ENCODE results near the gene ATP8A2. TPM values are rescaled to one million over a fixed set of nuclear protein-coding genes. Genes with fewer than 3 reads are reported as not detected.

ATP8A2 gene
- total RNA-seq, 1 experiment from 2014 or later = not detected

- intact Hi-C loops (cut with micrococcal nuclease; ENCODE audit: unreplicated experiment) = no loop called here
- Histone ChIP-seq H3K27ac (no peak overlapping the region), H3K4me2 (no peak overlapping the region), H3F3A (ENCODE audit: insufficient read depth, low read depth) (no peaks in the 10 kb centered on the region), H3K79me2 (ENCODE audit: low read depth) (no peaks in the 10 kb centered on the region), H3K27me3 (ENCODE audit: insufficient read depth, low read depth) (peaks cover 89% of the 10 kb centered on the region), H3K9me2 (ENCODE audit: insufficient read depth) (no peaks in the 10 kb centered on the region), H3K9me3 (ENCODE audit: insufficient read depth, low read depth) (no peaks in the 10 kb centered on the region), H4K20me1 (ENCODE audit: insufficient read depth) (no peaks in the 10 kb centered on the region), H3K4me3 (no peak overlapping the region), H3K36me3 (ENCODE audit: low read depth) (no peaks in the 10 kb centered on the region), H3K4me1 (replicated peaks; ENCODE audit: insufficient read depth) (no peaks in the 10 kb centered on the region), H2AFZ (no peak overlapping the region)
- CTCF ChIA-PET = no interaction called here
- no peak for TF ChIP-seq EZH2 (IDR thresholded peaks at IDR 0.05; ENCODE audit: low read depth)
- TF ChIP-seq, protein P1, sequence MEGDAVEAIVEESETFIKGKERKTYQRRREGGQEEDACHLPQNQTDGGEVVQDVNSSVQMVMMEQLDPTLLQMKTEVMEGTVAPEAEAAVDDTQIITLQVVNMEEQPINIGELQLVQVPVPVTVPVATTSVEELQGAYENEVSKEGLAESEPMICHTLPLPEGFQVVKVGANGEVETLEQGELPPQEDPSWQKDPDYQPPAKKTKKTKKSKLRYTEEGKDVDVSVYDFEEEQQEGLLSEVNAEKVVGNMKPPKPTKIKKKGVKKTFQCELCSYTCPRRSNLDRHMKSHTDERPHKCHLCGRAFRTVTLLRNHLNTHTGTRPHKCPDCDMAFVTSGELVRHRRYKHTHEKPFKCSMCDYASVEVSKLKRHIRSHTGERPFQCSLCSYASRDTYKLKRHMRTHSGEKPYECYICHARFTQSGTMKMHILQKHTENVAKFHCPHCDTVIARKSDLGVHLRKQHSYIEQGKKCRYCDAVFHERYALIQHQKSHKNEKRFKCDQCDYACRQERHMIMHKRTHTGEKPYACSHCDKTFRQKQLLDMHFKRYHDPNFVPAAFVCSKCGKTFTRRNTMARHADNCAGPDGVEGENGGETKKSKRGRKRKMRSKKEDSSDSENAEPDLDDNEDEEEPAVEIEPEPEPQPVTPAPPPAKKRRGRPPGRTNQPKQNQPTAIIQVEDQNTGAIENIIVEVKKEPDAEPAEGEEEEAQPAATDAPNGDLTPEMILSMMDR (conservative IDR thresholded peaks at IDR 0.05) = no peak
- no peak for DNase-seq
- POLR2A ChIA-PET (ENCODE audit: unreplicated experiment) = no interaction called here
- BruUV-seq (replicated peaks) = no TSS peak
These were observed 312.7 kb downstream of the ATP8A2 start for GRCh38 chr13:25684491-25684890.

GRCh38 chr13:25686831-25687470 is 315.2 kb downstream of the ATP8A2 start:
- CTCF ChIA-PET = interaction anchor here (0.6 kb wide), 1 partner anchor 312 kb away, joined by 5 read pairs; no protein-coding TSS in a partner anchor

GRCh38 chr13:25687471-25688225 is 315.9 kb downstream of the ATP8A2 start:
- no TSS peak for BruUV-seq (replicated peaks)
- Histone ChIP-seq H3K9me2 (ENCODE audit: insufficient read depth) (no peaks in the 10 kb centered on the region), H3K79me2 (ENCODE audit: low read depth) (no peaks in the 10 kb centered on the region), H3K9me3 (ENCODE audit: insufficient read depth, low read depth) (no peaks in the 10 kb centered on the region), H3K4me2 (no peak overlapping the region), H3K4me3 (no peak overlapping the region), H4K20me1 (ENCODE audit: insufficient read depth) (no peaks in the 10 kb centered on the region), H3K27me3 (ENCODE audit: insufficient read depth, low read depth) (peaks cover 80% of the 10 kb centered on the region), H3K4me1 (replicated peaks; ENCODE audit: insufficient read depth) (no peaks in the 10 kb centered on the region), H3F3A (ENCODE audit: insufficient read depth, low read depth) (no peaks in the 10 kb centered on the region), H2AFZ (no peak overlapping the region), H3K36me3 (ENCODE audit: low read depth) (no peaks in the 10 kb centered on the region), H3K27ac (no peak overlapping the region)
- no peak for DNase-seq
- TF ChIP-seq, protein P1 (conservative IDR thresholded peaks at IDR 0.05) = no peak
- no peak for TF ChIP-seq EZH2 (IDR thresholded peaks at IDR 0.05; ENCODE audit: low read depth)
- POLR2A ChIA-PET (ENCODE audit: unreplicated experiment) = no interaction called here
- intact Hi-C loops (cut with micrococcal nuclease; ENCODE audit: unreplicated experiment) = no loop called here
- CTCF ChIA-PET = interaction anchor here (0.6 kb wide), 1 partner anchor 313 kb away, joined by 5 read pairs; no protein-coding TSS in a partner anchor

More at GRCh38 chr13:25686831-25687470, 315.2 kb downstream of the ATP8A2 start:
- H3K4me2 ChIP-seq = no peak overlapping the region
- H3K36me3 ChIP-seq (ENCODE audit: low read depth) = no peaks in the 10 kb centered on the region
- no TSS peak for BruUV-seq (replicated peaks)
- H3K4me1 ChIP-seq (replicated peaks; ENCODE audit: insufficient read depth) = no peaks in the 10 kb centered on the region
- H3K4me3 ChIP-seq = no peak overlapping the region
- H3K9me3 ChIP-seq (ENCODE audit: insufficient read depth, low read depth) = no peaks in the 10 kb centered on the region
- H3F3A ChIP-seq (ENCODE audit: insufficient read depth, low read depth) = no peaks in the 10 kb centered on the region
- H2AFZ ChIP-seq = no peak overlapping the region
- no peaks in the 10 kb centered on the region for H3K9me2 ChIP-seq (ENCODE audit: insufficient read depth)
- intact Hi-C loops (cut with micrococcal nuclease; ENCODE audit: unreplicated experiment) = no loop called here
- POLR2A ChIA-PET (ENCODE audit: unreplicated experiment) = no interaction called here
- no peaks in the 10 kb centered on the region for H4K20me1 ChIP-seq (ENCODE audit: insufficient read depth)
- no peak for TF ChIP-seq EZH2 (IDR thresholded peaks at IDR 0.05; ENCODE audit: low read depth)
- no peaks in the 10 kb centered on the region for H3K79me2 ChIP-seq (ENCODE audit: low read depth)
- no peak for DNase-seq
- no peak overlapping the region for H3K27ac ChIP-seq
- H3K27me3 ChIP-seq (ENCODE audit: insufficient read depth, low read depth) = peaks cover 87% of the 10 kb centered on the region
